IMR-90 (cell line): ENCODE data around the gene HCN2. TPM values are rescaled to one million over a fixed set of nuclear protein-coding genes. Genes with fewer than 3 reads are reported as not detected.

Experiments used
- ATAC-seq: fragments of 200-7000 bp; cut with Tn5 transposase; 2 replicates; pipeline ENCODE4 v1.9.1; 2020; ENCODE audit warnings: low read depth, mild to moderate bottlenecking, moderate library complexity
- BruUV-seq: library from RNA; stranded (reverse); fragments of 400-500 nt; replicated peaks from 2 replicates; lab custom pipeline; 2021; lab: Mats Ljungman, UMichigan
- CTCF ChIA-PET: fragments of 300-600 bp; formaldehyde crosslinking; extraction: SDS; loops from one replicate; lab custom pipeline; 2021; ENCODE audit warnings: antibody characterized with exemption; lab: Yijun Ruan, JAX
- POLR2A ChIA-PET: fragments of 300-600 bp; sonication (Branson Sonifier 250); formaldehyde crosslinking; loops from one replicate; lab custom pipeline; 2022; ENCODE audit warnings: antibody characterized with exemption; ENCODE audit not compliant: unreplicated experiment; lab: Charles Lee
- DNase-seq: peaks from one replicate; pipeline ENCODE4 v3.0.0; 2013
- H2AFZ ChIP-seq: replicated peaks from 2 replicates; pipeline ENCODE3; 2013; ENCODE audit warnings: low read length, mild to moderate bottlenecking; ENCODE audit not compliant: poor library complexity
- H2AK5ac ChIP-seq: 2 replicates; pipeline ENCODE4 v1.6.1; 2013; ENCODE audit warnings: low read depth, low read length, inconsistent platforms
- H2AK9ac ChIP-seq: replicated peaks from 2 replicates; pipeline ENCODE3; 2013; ENCODE audit warnings: mild to moderate bottlenecking, low read depth, low read length, moderate library complexity; ENCODE audit not compliant: poor library complexity
- H2BK120ac ChIP-seq: 2 replicates; pipeline ENCODE4 v1.6.1; 2013; ENCODE audit warnings: low read depth, low read length, inconsistent platforms
- H2BK15ac ChIP-seq: 3 replicates; pipeline ENCODE4 v1.6.1; 2013; ENCODE audit warnings: low read depth, low read length, inconsistent platforms
- H2BK20ac ChIP-seq: 2 replicates; pipeline ENCODE4 v1.6.1; 2013; ENCODE audit warnings: low read depth, mild to moderate bottlenecking, inconsistent platforms, low read length, moderate library complexity
- H2BK5ac ChIP-seq: 2 replicates; pipeline ENCODE4 v1.6.1; 2013; ENCODE audit warnings: mild to moderate bottlenecking, low read depth, low read length, inconsistent platforms; ENCODE audit not compliant: poor library complexity, severe bottlenecking
- H3K14ac ChIP-seq: replicated peaks from 2 replicates; pipeline ENCODE4 v1.6.1; 2013; ENCODE audit warnings: low read depth, low read length, inconsistent platforms
- H3K18ac ChIP-seq: 2 replicates; pipeline ENCODE4 v1.6.1; 2013; ENCODE audit warnings: low read depth, low read length, control low read depth
- H3K23ac ChIP-seq: 2 replicates; pipeline ENCODE4 v1.6.1; 2013; ENCODE audit warnings: low read depth, low read length, inconsistent platforms
- H3K27ac ChIP-seq: 2 replicates; pipeline ENCODE4 v1.5.1; 2013; ENCODE audit warnings: mild to moderate bottlenecking, control low read depth, low read length; ENCODE audit not compliant: insufficient read depth
- H3K27me3 ChIP-seq: 2 replicates; pipeline ENCODE4 v1.6.1; 2013; ENCODE audit warnings: low read length; ENCODE audit not compliant: control insufficient read depth, insufficient read depth
- H3K36me3 ChIP-seq: 2 replicates; pipeline ENCODE4 v1.6.1; 2013; ENCODE audit warnings: low read length, mixed read lengths; ENCODE audit not compliant: control insufficient read depth, insufficient read depth
- H3K4ac ChIP-seq: 2 replicates; pipeline ENCODE4 v1.6.1; 2013; ENCODE audit warnings: low read depth, low read length, inconsistent platforms
- H3K4me1 ChIP-seq: 2 replicates; pipeline ENCODE4 v1.6.1; 2013; ENCODE audit warnings: low read length, mixed read lengths; ENCODE audit not compliant: control insufficient read depth, insufficient read depth
- H3K4me2 ChIP-seq: 2 replicates; pipeline ENCODE4 v1.6.1; 2013; ENCODE audit warnings: low read depth, mild to moderate bottlenecking, control low read depth, low read length, moderate library complexity
- H3K4me3 ChIP-seq: 2 replicates; pipeline ENCODE4 v1.5.1; 2013; ENCODE audit warnings: low read depth, mild to moderate bottlenecking, control low read depth, low read length, moderate library complexity; ENCODE audit not compliant: insufficient read depth
- H3K56ac ChIP-seq: 2 replicates; pipeline ENCODE4 v1.6.1; 2013; ENCODE audit warnings: low read length, inconsistent platforms; ENCODE audit not compliant: insufficient read depth; ENCODE audit errors: extremely low read depth
- H3K79me1 ChIP-seq, 2 experiments: 2 replicates each; pipeline ENCODE4 v1.6.1; 2013; ENCODE audit warnings: low read length in 2 of 2, inconsistent platforms in 1 of 2, low read depth in 1 of 2
- H3K9ac ChIP-seq: 2 replicates; pipeline ENCODE4 v1.6.1; 2013; ENCODE audit warnings: low read depth, low read length, control low read depth
- H3K9me1 ChIP-seq: 2 replicates; pipeline ENCODE4 v1.6.1; 2013; ENCODE audit warnings: low read length, inconsistent platforms; ENCODE audit not compliant: insufficient read depth
- H3K9me3 ChIP-seq: 2 replicates; pipeline ENCODE4 v1.6.1; 2013; ENCODE audit warnings: low read length; ENCODE audit not compliant: control insufficient read depth, insufficient read depth
- H4K20me1 ChIP-seq: 2 replicates; pipeline ENCODE4 v1.6.1; 2013; ENCODE audit warnings: low read length, inconsistent platforms; ENCODE audit not compliant: insufficient read depth
- H4K5ac ChIP-seq: 2 replicates; pipeline ENCODE4 v1.6.1; 2013; ENCODE audit warnings: mild to moderate bottlenecking, low read depth, low read length, control low read depth
- H4K8ac ChIP-seq, 2 experiments: 2 replicates each; pipeline ENCODE4 v1.6.1; 2013; ENCODE audit warnings: low read depth in 2 of 2, low read length in 2 of 2, control low read depth in 1 of 2, inconsistent platforms in 1 of 2
- H4K91ac ChIP-seq: 2 replicates; pipeline ENCODE4 v1.6.1; 2013; ENCODE audit warnings: low read depth, low read length, inconsistent platforms; ENCODE audit not compliant: insufficient read depth
- NFE2L2 ChIP-seq: fragments of 150-350 bp; IDR thresholded peaks from 2 replicates; pipeline ENCODE4 v1.6.1; 2016; ENCODE audit warnings: low read depth, mild to moderate bottlenecking, low read length
- USF2 ChIP-seq: fragments of 150-350 bp; IDR thresholded peaks from 2 replicates; pipeline ENCODE4 v1.6.1; 2017; ENCODE audit warnings: mild to moderate bottlenecking, antibody characterized with exemption, low read length, low read depth
- WGBS, 2 experiments: methylation state at CpG; one replicate each; pipeline versions ENCODE4 v1.1.5 to v1.1.7; 2013; ENCODE audit warnings: missing lambda C conversion rate in 2 of 2; ENCODE audit not compliant: insufficient read length in 1 of 2; ENCODE audit errors: extremely low coverage in 2 of 2; 5-methylcytosine and 5-hydroxymethylcytosine counted together
- dilution Hi-C: fragments of 300-500 bp; cut with HindIII; formaldehyde crosslinking; loops from one replicate; pipeline ENCODE4 v1.14.3; 2018; ENCODE audit warnings: low sequenced_read_pairs; ENCODE audit not compliant: unreplicated experiment
- in situ Hi-C: fragments of 300-500 bp; cut with MboI; formaldehyde crosslinking; loops from 3 replicates; pipeline ENCODE4 v1.14.3; 2019; ENCODE audit warnings: low sequenced_read_pairs, inconsistent platforms, mixed read lengths
- intact Hi-C: fragments of 100-400 bp; cut with micrococcal nuclease; formaldehyde crosslinking; loops from 2 replicates; pipeline ENCODE4 v1.10.0; 2022
- polyA plus RNA-seq, 3 experiments: library from polyadenylated mRNA; depleted of rRNA; stranded (reverse); fragments of >200 nt; gene quantifications; 2 replicates each; pipeline ENCODE4 v1.2.3, GENCODE V29; 2012; ENCODE audit warnings: low replicate concordance in 1 of 3
- total RNA-seq: library from RNA; depleted of rRNA; stranded (reverse); fragments of >200 nt; gene quantifications from 2 replicates; pipeline ENCODE4 v1.2.3, GENCODE V29; 2012
- TF ChIP-seq, protein P1 (sequence below): fragments of 150-350 bp; IDR thresholded peaks from 2 replicates; pipeline ENCODE4 v1.6.1; 2016; ENCODE audit warnings: low read depth, mild to moderate bottlenecking, low read length, moderate library complexity, borderline replicate concordance

The HCN2 gene
- total and polyA plus RNA-seq, 2 of the 4 experiments (the other 2 are of a cell fraction): 0.72 to 2.6 TPM

DNA sequence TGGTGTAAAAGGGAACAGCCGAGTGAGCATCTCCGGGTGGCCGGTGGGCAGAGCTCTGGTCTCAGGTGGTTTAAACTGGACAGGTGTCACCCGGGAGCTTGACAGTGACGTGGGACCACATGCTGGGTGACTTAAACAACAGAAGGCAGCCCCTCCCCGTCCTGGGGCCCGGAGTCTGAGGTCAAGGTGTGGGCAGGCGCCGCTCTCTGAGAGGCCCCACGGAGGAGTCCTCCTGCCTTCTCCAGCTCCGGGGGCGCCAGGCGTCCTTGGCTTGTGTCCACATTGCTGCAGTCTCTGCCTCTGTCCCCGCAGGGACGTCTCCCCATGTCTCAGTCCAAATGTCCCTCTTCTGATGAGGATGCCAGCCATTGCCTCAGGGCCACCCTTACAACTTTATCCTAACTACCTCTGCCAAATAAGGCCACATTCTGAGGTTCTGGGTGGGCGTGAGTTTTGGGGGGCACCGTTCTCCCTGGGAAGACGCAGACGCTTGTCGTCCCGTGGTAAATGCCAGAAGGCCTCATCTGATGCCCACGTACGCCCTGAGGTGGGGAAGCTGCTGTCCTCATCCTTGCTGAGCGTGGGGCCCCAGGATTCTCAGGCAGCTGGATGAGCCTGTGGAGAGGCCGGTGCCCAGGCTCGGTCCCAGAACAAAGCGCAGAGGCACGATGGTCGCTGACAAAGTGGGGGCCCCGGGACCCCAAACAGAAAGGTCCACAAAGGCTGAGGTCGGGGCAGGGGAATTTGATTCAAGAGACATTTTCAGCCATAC is 32.9 kb upstream of the HCN2 start:
- Histone ChIP-seq H2AK5ac (no peak overlapping the region), H4K8ac (no peak overlapping the region), H3K18ac (no peak overlapping the region), H2BK20ac (no peak overlapping the region), H3K9me1 (no peaks in the 10 kb centered on the region), H2AFZ (no peak overlapping the region), H3K9ac (no peak overlapping the region), H3K23ac (no peak overlapping the region), H4K5ac (no peak overlapping the region), H4K91ac (no peak overlapping the region), H2AK9ac (no peak overlapping the region), H3K36me3 (no peaks in the 10 kb centered on the region), H3K27me3 (no peaks in the 10 kb centered on the region), H3K4me1 (peaks cover 6% of the 10 kb centered on the region; the same call in 1 of the 2 replicates), H3K14ac (no peak overlapping the region), H3K27ac (no peak overlapping the region), H3K4me2 (no peak overlapping the region), H3K79me1 (no peaks in the 10 kb centered on the region), H4K20me1 (no peaks in the 10 kb centered on the region), H2BK120ac (no peak overlapping the region), H3K4me3 (no peak overlapping the region), H3K56ac (no peak overlapping the region), H3K9me3 (no peaks in the 10 kb centered on the region), H2BK5ac (no peak overlapping the region), H3K4ac (no peak overlapping the region), H2BK15ac (no peak overlapping the region)
- ATAC-seq (no peak), DNase-seq (no peak)
- no TSS peak for BruUV-seq
- dilution Hi-C loops (no loop called here), intact Hi-C loops (no loop called here), in situ Hi-C loops (no loop called here)
- ChIA-PET POLR2A (no interaction called here), CTCF (no interaction called here)
- WGBS, 2 experiments: 83% methylated on average over 22 of the region's 31 CpGs; no CpG with 5 or more reads in 1 of the 2 experiments
- TF ChIP-seq NFE2L2 (no peak), USF2 (no peak)
- TF ChIP-seq, protein P1, sequence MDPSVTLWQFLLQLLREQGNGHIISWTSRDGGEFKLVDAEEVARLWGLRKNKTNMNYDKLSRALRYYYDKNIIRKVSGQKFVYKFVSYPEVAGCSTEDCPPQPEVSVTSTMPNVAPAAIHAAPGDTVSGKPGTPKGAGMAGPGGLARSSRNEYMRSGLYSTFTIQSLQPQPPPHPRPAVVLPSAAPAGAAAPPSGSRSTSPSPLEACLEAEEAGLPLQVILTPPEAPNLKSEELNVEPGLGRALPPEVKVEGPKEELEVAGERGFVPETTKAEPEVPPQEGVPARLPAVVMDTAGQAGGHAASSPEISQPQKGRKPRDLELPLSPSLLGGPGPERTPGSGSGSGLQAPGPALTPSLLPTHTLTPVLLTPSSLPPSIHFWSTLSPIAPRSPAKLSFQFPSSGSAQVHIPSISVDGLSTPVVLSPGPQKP: no peak
